ENCODE measurements around the gene SPOCK2.

GRCh38 chr10:72088889-72089575, 681 bp upstream of the SPOCK2 start:
- TF ChIP-seq, protein P1, sequence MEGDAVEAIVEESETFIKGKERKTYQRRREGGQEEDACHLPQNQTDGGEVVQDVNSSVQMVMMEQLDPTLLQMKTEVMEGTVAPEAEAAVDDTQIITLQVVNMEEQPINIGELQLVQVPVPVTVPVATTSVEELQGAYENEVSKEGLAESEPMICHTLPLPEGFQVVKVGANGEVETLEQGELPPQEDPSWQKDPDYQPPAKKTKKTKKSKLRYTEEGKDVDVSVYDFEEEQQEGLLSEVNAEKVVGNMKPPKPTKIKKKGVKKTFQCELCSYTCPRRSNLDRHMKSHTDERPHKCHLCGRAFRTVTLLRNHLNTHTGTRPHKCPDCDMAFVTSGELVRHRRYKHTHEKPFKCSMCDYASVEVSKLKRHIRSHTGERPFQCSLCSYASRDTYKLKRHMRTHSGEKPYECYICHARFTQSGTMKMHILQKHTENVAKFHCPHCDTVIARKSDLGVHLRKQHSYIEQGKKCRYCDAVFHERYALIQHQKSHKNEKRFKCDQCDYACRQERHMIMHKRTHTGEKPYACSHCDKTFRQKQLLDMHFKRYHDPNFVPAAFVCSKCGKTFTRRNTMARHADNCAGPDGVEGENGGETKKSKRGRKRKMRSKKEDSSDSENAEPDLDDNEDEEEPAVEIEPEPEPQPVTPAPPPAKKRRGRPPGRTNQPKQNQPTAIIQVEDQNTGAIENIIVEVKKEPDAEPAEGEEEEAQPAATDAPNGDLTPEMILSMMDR (IDR thresholded peaks at IDR 0.05), result no peak
- TF ChIP-seq POLR2AphosphoS5 (IDR thresholded peaks at IDR 0.05; ENCODE audit: low read depth, low read length) (no peak), TCF7L2 (IDR thresholded peaks at IDR 0.05; ENCODE audit: low read depth, low read length) (no peak)
